ENCODE data around the gene SERPINB12.

DNA sequence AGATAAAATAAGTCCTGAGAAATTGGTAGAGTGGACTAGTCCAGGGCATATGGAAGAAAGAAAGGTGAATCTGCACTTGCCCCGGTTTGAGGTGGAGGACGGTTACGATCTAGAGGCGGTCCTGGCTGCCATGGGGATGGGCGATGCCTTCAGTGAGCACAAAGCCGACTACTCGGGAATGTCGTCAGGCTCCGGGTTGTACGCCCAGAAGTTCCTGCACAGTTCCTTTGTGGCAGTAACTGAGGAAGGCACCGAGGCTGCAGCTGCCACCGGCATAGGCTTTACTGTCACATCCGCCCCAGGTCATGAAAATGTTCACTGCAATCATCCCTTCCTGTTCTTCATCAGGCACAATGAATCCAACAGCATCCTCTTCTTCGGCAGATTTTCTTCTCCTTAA is 54.8 kb downstream of the SERPINB12 start:
- no peak for TF ChIP-seq CTCF (IDR thresholded peaks at IDR 0.05)
- no peak for TF ChIP-seq POLR2A (IDR thresholded peaks at IDR 0.05)
